NB4 (cell line): ENCODE results near the gene RBFOX1.

Source experiments
- DNase-seq: peaks from one replicate; pipeline ENCODE4 v3.0.0; 2010; ENCODE audit warnings: low read depth
- H3K4me3 ChIP-seq: one replicate; pipeline ENCODE4 v1.5.1; 2011; ENCODE audit warnings: mild to moderate bottlenecking, low read depth, low read length, moderate library complexity
- MYC ChIP-seq: IDR thresholded peaks from 2 replicates; pipeline ENCODE4 v1.6.1; 2011; ENCODE audit warnings: low read depth, low read length
- POLR2A ChIP-seq: IDR thresholded peaks from 2 replicates; pipeline ENCODE4 v1.6.1; 2011; ENCODE audit warnings: mild to moderate bottlenecking; ENCODE audit not compliant: insufficient read length; ENCODE audit errors: extremely low read depth
- TF ChIP-seq, protein P1 (sequence below): IDR thresholded peaks from one replicate; pipeline ENCODE4 v1.5.1; 2012; ENCODE audit warnings: low read depth, low read length
- TF ChIP-seq, protein P2 (sequence below): IDR thresholded peaks from 2 replicates; pipeline ENCODE4 v1.6.1; 2011; ENCODE audit warnings: low read depth, low read length

The RBFOX1 gene

DNA sequence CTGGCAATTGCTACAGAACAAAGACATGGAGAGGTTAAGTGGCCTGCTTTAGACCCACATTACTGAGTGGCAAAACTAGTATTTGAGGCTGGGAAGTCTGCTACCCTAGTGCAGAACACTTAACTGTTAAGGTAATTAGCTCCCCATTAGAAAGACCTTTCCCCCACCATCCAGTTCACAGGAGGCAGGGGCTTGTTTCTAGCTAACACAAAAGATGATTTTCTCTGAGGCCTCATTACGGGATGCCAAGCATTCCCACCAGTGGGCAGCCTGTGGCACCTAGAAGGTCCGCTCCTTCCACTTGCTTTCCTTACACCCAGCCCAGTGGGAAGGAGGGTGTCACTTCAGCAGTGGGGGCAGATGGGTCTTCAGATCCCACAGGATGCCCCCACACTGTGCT lies 99.1 kb downstream of the RBFOX1 start:
- no peak overlapping the region for H3K4me3 ChIP-seq
- no peak for DNase-seq
- TF ChIP-seq, protein P1, sequence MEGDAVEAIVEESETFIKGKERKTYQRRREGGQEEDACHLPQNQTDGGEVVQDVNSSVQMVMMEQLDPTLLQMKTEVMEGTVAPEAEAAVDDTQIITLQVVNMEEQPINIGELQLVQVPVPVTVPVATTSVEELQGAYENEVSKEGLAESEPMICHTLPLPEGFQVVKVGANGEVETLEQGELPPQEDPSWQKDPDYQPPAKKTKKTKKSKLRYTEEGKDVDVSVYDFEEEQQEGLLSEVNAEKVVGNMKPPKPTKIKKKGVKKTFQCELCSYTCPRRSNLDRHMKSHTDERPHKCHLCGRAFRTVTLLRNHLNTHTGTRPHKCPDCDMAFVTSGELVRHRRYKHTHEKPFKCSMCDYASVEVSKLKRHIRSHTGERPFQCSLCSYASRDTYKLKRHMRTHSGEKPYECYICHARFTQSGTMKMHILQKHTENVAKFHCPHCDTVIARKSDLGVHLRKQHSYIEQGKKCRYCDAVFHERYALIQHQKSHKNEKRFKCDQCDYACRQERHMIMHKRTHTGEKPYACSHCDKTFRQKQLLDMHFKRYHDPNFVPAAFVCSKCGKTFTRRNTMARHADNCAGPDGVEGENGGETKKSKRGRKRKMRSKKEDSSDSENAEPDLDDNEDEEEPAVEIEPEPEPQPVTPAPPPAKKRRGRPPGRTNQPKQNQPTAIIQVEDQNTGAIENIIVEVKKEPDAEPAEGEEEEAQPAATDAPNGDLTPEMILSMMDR, result no peak
- TF ChIP-seq, protein P2, sequence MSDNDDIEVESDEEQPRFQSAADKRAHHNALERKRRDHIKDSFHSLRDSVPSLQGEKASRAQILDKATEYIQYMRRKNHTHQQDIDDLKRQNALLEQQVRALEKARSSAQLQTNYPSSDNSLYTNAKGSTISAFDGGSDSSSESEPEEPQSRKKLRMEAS, result no peak
- no peak for TF ChIP-seq MYC

DNA sequence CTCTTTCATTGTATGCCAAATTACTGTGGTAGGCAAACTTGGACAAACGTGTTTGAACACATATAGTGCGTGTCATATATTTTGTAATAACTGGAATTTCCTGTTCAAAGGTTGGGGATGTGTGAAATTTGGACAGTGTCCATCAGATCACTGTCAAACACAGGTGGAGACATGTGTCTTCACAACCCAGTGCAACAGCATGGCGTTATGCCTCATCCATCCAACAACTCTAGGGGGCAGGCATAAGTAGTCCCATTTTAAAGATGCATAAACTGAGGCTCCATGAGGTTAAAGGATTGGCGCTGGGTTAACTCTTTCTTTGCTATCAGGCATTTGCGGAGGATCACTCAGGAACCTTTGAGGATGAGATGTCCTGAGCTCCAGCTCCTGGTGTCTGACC lies 103.7 kb downstream of the RBFOX1 start:
- DNase-seq, result no peak
- H3K4me3 ChIP-seq, result no peak overlapping the region
- no peak for TF ChIP-seq POLR2A
- no peak for TF ChIP-seq MYC
- TF ChIP-seq, protein P1, result no peak
- TF ChIP-seq, protein P2, result no peak

DNA sequence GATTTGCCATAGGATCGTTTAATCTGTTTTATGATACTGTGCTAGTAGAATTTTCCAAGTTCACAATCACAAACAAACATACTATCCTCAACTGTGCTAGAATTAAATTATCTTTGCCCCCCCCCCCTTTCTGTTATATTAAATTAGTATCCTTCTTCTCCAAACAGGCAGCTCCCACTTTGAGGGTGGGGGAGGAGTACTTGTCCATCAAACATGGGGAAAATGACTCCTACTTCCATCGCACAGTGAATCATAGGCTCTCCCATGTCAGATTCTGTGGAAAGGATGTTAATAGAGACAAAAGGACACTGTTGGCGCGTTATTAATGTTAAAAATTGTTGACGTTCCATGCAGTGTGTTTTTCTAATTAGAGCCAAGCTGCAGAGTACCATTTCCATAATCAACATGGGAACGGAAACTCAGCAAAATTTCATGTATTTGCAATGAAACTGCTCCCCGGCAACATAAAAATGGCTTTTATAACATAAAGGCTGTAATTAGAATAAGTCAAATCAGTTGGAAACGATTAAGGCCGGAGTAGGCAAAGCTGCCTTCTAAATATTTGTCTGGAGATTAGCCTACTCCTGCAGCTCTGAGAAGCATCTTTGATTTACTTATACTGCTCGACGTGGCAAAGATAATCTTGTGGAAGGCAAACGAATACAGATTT lies 104.6 kb downstream of the RBFOX1 start:
- no peak for DNase-seq
- no peak overlapping the region for H3K4me3 ChIP-seq
- TF ChIP-seq, protein P2, result no peak
- no peak for TF ChIP-seq MYC
- TF ChIP-seq POLR2A, result no peak
- TF ChIP-seq, protein P1, result no peak

DNA sequence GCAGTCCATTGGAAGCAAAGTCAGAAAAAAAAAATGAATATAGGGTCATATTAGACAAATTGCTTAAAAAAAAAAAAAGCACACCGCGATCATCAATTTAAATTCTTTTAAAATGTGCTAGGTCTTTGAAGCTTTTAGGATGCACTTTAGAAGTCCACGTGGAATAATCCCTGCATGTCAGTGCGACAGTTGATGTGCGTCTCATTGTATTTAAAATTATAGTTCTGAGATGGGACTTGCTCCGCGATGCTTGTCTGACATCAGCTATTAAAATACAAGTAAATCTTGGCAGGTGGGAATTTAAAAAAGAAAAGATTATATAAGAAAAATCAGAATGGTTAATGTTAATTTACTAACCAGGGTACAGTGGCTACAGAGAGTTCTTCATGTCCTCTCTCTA lies 105.2 kb downstream of the RBFOX1 start:
- no peak overlapping the region for H3K4me3 ChIP-seq
- no peak for DNase-seq
- TF ChIP-seq, protein P1, result no peak
- TF ChIP-seq, protein P2, result no peak
- TF ChIP-seq MYC (no peak), POLR2A (no peak)

DNA sequence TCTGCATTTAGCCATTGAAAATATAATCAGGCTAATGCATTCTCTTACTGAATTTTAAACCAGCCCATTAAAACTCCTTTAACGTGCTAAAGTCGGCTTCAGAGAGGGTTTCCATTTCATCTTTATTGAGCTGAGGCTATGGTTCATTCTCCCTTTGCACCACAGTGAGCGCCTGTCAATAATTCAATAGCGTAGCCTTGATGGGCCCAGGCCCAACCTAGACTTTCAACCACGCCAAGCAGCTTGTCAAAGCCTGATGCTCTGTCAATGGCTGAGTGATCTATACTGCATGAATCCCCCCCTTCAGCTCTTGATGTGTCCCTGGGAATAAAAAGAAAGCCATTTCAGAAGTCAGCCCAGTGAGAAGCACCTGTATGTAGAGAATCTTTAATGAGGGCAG lies 106.0 kb downstream of the RBFOX1 start:
- H3K4me3 ChIP-seq, result no peak overlapping the region
- no peak for DNase-seq
- TF ChIP-seq POLR2A (no peak), MYC (no peak)
- TF ChIP-seq, protein P1, result no peak
- TF ChIP-seq, protein P2, result no peak

DNA sequence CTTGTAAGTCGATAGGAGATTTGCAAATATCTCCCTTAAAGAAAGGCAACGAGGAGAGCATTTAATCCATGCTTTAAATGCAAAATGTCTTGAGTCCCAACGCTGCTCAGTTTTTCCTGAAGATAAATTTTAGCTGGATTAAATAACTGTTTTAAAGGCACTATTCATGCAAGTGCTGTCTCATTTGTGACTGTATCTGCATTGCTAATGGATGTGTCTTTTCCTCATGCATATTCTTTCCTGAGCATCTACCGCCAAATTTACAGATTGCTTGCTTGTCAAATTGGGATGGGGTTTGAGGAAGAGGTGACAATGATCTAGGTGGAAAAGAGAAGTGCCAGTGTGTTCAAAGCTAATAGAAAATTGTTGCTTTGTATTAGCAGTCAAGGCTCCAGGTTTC lies 106.9 kb downstream of the RBFOX1 start:
- H3K4me3 ChIP-seq, result no peak overlapping the region
- TF ChIP-seq POLR2A, result no peak
- no peak for TF ChIP-seq MYC
- TF ChIP-seq, protein P1, result no peak
- TF ChIP-seq, protein P2, result no peak
- DNase-seq, result no peak
